OCI-LY7 (cell line): ENCODE results near the gene ABCC9. TPM values are rescaled to one million over a fixed set of nuclear protein-coding genes. Genes with fewer than 3 reads are reported as not detected.

Experiments used
- BruUV-seq: library from RNA; stranded (reverse); fragments of 400-500 nt; replicated peaks from 2 replicates; lab custom pipeline; 2021; lab: Mats Ljungman, UMichigan
- CTCF ChIA-PET: fragments of 300-600 bp; sonication (Branson Sonifier 250); formaldehyde crosslinking; loops from one replicate; lab custom pipeline; 2022; ENCODE audit warnings: antibody characterized with exemption; ENCODE audit not compliant: unreplicated experiment; lab: Charles Lee
- POLR2A ChIA-PET: fragments of 300-600 bp; sonication (Branson Sonifier 250); formaldehyde crosslinking; loops from one replicate; lab custom pipeline; 2022; ENCODE audit warnings: antibody characterized with exemption; lab: Charles Lee
- DNase-seq: peaks from one replicate; pipeline ENCODE4 v3.0.0-alpha.2; 2015; ENCODE audit warnings: low spot score
- H2AFZ ChIP-seq: fragments of 200-600 bp; sonication (generic), shearing (Covaris generic); 2 replicates; pipeline ENCODE4 v1.6.1; 2014; ENCODE audit warnings: mild to moderate bottlenecking, antibody characterized with exemption, low read length, moderate library complexity
- H3K27ac ChIP-seq: fragments of 200-600 bp; sonication (generic); 2 replicates; pipeline ENCODE4 v1.5.1; 2014; ENCODE audit warnings: mixed run types, low read depth, mild to moderate bottlenecking, moderate library complexity, low read length, inconsistent platforms; ENCODE audit not compliant: poor library complexity, severe bottlenecking
- H3K36me3 ChIP-seq: fragments of 200-600 bp; sonication (generic); 2 replicates; pipeline ENCODE4 v1.6.1; 2014; ENCODE audit warnings: mild to moderate bottlenecking, antibody characterized with exemption, low read length, moderate library complexity, mixed read lengths; ENCODE audit not compliant: insufficient read depth
- H3K4me1 ChIP-seq: fragments of 200-600 bp; sonication (generic); 2 replicates; pipeline ENCODE4 v1.5.1; 2014; ENCODE audit warnings: mild to moderate bottlenecking, low read length; ENCODE audit not compliant: insufficient read depth, poor library complexity, severe bottlenecking
- H3K4me2 ChIP-seq: fragments of 200-600 bp; sonication (generic); 2 replicates; pipeline ENCODE4 v1.6.1; 2014; ENCODE audit warnings: mild to moderate bottlenecking, low read length
- H3K4me3 ChIP-seq: fragments of 200-600 bp; sonication (generic); 2 replicates; pipeline ENCODE4 v1.5.1; 2014; ENCODE audit warnings: mild to moderate bottlenecking, low read depth, low read length; ENCODE audit not compliant: poor library complexity, severe bottlenecking
- H3K79me2 ChIP-seq: fragments of 200-600 bp; sonication (generic); 2 replicates; pipeline ENCODE4 v1.6.1; 2016; ENCODE audit warnings: low read depth, mild to moderate bottlenecking, low read length, moderate library complexity, mixed read lengths; ENCODE audit not compliant: insufficient read depth
- H3K9me2 ChIP-seq: fragments of 200-600 bp; sonication (generic); 2 replicates; pipeline ENCODE4 v1.6.1; 2016; ENCODE audit warnings: mild to moderate bottlenecking, low read length, mixed read lengths; ENCODE audit not compliant: insufficient read depth
- H3K9me3 ChIP-seq: fragments of 200-600 bp; sonication (generic); 2 replicates; pipeline ENCODE4 v1.6.1; 2014; ENCODE audit warnings: mild to moderate bottlenecking, mixed run types, low read length, mixed read lengths
- H4K20me1 ChIP-seq: fragments of 200-600 bp; sonication (generic); 2 replicates; pipeline ENCODE4 v1.6.1; 2014; ENCODE audit warnings: mild to moderate bottlenecking, antibody characterized with exemption, low read length, moderate library complexity, mixed read lengths; ENCODE audit not compliant: insufficient read depth
- EZH2phosphoT487 ChIP-seq: fragments of 200-600 bp; sonication (generic); IDR thresholded peaks from 2 replicates; pipeline ENCODE4 v1.6.1; 2018; ENCODE audit warnings: low read depth, borderline replicate concordance, mild to moderate bottlenecking, mixed run types, antibody characterized with exemption, low read length, moderate library complexity, mixed read lengths
- intact Hi-C: fragments of 100-400 bp; cut with micrococcal nuclease; formaldehyde crosslinking; loops from one replicate; pipeline ENCODE4 v1.10.0; 2022; ENCODE audit not compliant: unreplicated experiment
- total RNA-seq, 2 experiments: library from RNA; depleted of rRNA in 1 of 2; stranded (reverse); fragments of >200 nt in 1 of 2; shearing (Covaris generic) in 1 of 2; gene quantifications; 2 replicates each; pipeline ENCODE4 v1.2.3, GENCODE V29; 2014 to 2022
- TF ChIP-seq, protein P1 (sequence below): fragments of 200-600 bp; sonication (generic); conservative IDR thresholded peaks from 2 replicates; pipeline ENCODE4 v1.5.1; 2014; ENCODE audit warnings: mild to moderate bottlenecking, antibody characterized with exemption, low read length, moderate library complexity, mixed read lengths

The ABCC9 gene
- total RNA-seq, 2 experiments from 2014 or later = not detected

DNA sequence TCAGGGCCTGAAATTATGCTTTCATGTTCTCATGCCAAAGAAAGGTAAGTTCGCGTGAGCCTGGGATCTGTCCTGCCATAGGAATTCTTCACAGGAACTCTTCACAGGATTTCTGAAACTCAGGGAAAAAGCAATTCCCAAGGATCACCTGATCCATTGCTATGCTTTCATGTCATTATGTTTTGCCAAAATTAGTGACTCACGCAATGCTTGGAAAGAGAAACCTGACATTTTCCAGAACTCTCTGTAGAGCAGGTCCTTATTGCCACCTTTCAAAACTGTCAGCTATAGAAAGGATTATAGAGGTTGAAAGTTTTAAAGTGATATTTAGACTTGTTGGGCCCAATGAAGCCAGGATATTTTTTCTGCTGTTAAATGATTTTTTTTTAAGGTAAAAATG is 160.4 kb downstream of the ABCC9 start:
- no peak for DNase-seq
- no peaks in the 10 kb centered on the region for H3K9me3 ChIP-seq
- no TSS peak for BruUV-seq
- no peaks in the 10 kb centered on the region for H3K4me1 ChIP-seq
- H3K79me2 ChIP-seq = no peaks in the 10 kb centered on the region
- H4K20me1 ChIP-seq = no peaks in the 10 kb centered on the region
- no peak overlapping the region for H2AFZ ChIP-seq
- CTCF ChIA-PET = no interaction called here
- H3K4me2 ChIP-seq = no peak overlapping the region
- no peak overlapping the region for H3K4me3 ChIP-seq
- no peaks in the 10 kb centered on the region for H3K9me2 ChIP-seq
- POLR2A ChIA-PET = interaction anchor here (0.7 kb wide), 2 partner anchors 342 to 636 kb away, joined by 3 to 5 read pairs; no protein-coding TSS in a partner anchor
- intact Hi-C loops = no loop called here
- no peak overlapping the region for H3K27ac ChIP-seq
- TF ChIP-seq, protein P1, sequence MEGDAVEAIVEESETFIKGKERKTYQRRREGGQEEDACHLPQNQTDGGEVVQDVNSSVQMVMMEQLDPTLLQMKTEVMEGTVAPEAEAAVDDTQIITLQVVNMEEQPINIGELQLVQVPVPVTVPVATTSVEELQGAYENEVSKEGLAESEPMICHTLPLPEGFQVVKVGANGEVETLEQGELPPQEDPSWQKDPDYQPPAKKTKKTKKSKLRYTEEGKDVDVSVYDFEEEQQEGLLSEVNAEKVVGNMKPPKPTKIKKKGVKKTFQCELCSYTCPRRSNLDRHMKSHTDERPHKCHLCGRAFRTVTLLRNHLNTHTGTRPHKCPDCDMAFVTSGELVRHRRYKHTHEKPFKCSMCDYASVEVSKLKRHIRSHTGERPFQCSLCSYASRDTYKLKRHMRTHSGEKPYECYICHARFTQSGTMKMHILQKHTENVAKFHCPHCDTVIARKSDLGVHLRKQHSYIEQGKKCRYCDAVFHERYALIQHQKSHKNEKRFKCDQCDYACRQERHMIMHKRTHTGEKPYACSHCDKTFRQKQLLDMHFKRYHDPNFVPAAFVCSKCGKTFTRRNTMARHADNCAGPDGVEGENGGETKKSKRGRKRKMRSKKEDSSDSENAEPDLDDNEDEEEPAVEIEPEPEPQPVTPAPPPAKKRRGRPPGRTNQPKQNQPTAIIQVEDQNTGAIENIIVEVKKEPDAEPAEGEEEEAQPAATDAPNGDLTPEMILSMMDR = no peak
- no peak for TF ChIP-seq EZH2phosphoT487
- no peaks in the 10 kb centered on the region for H3K36me3 ChIP-seq

DNA sequence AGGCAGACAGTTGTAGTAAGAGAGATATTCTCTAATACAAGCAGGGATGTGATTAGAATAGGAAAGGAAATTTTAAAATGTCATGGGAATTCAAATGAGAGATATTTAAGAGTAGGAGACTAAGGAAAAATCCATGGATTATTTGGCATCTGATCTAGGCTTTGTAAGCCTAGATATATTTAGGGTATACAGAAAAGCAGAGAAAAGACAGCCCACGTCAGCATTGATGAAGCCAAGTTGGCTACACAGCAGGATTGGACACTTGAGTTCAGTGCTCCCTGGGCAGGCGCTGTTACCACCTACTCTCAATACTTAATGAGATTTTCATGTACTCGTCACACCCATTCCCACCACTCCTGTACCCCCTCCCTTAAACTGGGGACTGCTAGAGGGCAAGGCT is 165.1 kb downstream of the ABCC9 start:
- intact Hi-C loops = no loop called here
- TF ChIP-seq, protein P1 = no peak
- TF ChIP-seq EZH2phosphoT487 = no peak
- POLR2A ChIA-PET = no interaction called here
- Histone ChIP-seq H3K27ac (no peak overlapping the region), H2AFZ (no peak overlapping the region), H3K9me2 (no peaks in the 10 kb centered on the region), H4K20me1 (no peaks in the 10 kb centered on the region), H3K36me3 (no peaks in the 10 kb centered on the region), H3K4me1 (no peaks in the 10 kb centered on the region), H3K4me2 (no peak overlapping the region), H3K4me3 (no peak overlapping the region), H3K9me3 (no peaks in the 10 kb centered on the region), H3K79me2 (no peaks in the 10 kb centered on the region)
- CTCF ChIA-PET = no interaction called here
- DNase-seq = no peak
- BruUV-seq = no TSS peak

DNA sequence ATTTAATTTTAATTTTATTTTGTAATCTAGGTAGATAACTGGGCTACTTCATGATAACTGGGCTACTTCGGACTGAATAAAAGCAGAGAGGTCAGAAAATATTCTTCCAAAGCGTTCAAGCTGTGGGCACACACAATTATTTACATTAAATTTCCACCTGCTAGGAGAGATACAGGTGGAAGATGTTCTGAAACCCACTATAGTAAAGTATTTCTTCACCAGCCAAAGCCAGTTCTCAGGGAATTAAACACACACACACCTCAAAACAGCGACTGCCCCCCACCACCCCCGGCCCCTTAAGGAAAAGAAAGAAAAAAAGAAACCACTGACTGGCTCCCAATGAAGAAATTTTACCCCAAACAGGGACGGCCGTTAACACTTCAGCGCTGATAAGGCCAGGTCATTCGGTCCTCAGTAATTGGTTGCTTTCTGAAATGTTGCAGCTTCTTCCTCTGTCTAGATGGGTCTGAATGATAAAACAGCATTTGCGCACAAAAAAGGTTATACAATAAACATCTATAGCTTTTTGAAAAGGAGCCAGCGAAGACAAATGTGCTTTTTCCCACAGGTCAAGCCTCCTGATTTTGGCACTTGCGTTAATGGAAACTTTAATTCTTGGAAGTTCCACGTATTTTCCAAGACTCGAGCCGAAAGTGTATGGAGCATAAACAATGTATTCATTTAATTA is 165.9 kb downstream of the ABCC9 start:
- TF ChIP-seq, protein P1 = no peak
- no peak for TF ChIP-seq EZH2phosphoT487
- no peak overlapping the region for H3K27ac ChIP-seq
- H3K9me2 ChIP-seq = no peaks in the 10 kb centered on the region
- no peaks in the 10 kb centered on the region for H4K20me1 ChIP-seq
- DNase-seq = no peak
- H3K4me2 ChIP-seq = no peak overlapping the region
- intact Hi-C loops = no loop called here
- no peaks in the 10 kb centered on the region for H3K9me3 ChIP-seq
- no peak overlapping the region for H3K4me3 ChIP-seq
- CTCF ChIA-PET = no interaction called here
- no peak overlapping the region for H2AFZ ChIP-seq
- no peaks in the 10 kb centered on the region for H3K36me3 ChIP-seq
- H3K79me2 ChIP-seq = no peaks in the 10 kb centered on the region
- no peaks in the 10 kb centered on the region for H3K4me1 ChIP-seq
- BruUV-seq = no TSS peak
- POLR2A ChIA-PET = no interaction called here
